ENCODE measurements around the gene CAMTA1.

Gene CAMTA1

DNA sequence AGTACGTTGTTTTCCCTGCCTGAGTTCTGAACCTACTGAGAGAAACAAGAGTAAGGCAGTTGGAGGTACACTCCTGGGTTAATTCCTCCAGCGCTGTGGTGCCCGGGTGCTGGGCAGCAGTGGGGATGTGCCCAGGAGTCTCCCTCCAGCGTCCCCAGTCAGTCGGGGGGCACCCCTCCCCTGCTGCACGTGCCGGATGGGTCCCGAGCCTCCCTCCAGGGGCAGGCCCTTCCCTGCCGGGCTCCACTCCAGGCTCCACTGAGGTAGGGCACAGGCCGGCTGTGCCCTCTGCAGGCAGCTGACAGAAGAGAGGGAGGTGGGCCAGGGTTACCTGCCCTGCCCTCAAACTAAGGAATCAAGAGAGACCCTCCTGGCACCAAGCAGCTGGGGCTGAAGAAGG lies 747.8 kb downstream of the CAMTA1 start:
- DNase-seq: no peak

DNA sequence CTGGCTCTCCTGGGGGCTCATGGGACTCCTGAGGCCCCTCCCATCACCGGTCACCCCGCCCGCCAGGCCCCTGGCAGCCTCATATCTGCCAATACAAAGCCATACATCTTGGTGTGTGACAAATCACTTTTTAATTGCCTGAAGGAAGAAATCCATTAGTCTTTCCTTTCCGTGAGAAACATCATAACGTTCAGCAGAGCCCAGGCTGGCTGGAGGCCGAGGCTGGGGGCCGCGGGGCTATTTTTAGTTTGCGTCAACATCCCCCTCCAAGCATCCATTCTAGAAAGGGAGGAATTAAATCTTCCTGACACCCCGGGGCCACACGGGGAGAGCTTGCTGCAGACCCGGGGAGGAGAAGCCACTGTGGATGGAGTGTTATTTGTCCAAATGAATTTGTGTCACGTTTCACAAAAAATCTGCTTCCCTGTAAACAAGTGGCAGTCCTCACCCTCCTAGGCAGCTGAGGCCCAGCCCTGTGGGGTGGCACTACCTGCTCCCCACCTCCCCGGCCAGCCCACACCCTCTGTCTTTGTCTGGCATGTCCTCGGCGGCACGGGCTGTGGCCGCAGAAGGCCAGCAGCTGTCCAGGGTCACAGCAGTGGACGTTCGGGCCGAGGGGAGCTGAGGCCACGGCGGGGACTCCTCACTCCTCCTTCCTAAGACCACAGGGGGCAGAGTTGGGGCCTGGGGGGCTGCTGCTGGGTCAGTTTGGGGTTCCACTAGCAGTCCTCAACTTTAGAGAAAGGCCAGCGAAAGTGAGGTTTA lies 749.0 kb downstream of the CAMTA1 start:
- no peak for DNase-seq

DNA sequence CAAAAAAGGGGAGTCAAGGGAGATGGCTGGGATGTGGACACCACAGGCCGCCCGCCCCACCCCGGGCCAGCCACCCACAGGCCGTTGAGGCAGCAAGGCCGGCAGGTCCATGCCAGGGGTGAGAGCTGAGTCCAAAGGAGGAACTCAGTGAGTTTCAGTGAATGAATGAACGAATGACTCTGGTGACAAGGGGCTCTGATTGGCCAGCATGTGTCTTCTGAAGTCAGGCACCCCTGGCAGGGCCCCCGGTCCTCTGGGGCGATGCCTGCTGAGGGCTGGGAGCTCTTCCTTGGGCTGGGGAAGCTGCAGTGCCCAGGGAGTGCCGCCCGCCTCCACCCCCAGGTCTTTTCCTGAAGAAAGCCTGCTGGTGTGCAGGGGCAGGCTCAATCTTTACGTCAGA lies 749.8 kb downstream of the CAMTA1 start:
- no peak for DNase-seq

DNA sequence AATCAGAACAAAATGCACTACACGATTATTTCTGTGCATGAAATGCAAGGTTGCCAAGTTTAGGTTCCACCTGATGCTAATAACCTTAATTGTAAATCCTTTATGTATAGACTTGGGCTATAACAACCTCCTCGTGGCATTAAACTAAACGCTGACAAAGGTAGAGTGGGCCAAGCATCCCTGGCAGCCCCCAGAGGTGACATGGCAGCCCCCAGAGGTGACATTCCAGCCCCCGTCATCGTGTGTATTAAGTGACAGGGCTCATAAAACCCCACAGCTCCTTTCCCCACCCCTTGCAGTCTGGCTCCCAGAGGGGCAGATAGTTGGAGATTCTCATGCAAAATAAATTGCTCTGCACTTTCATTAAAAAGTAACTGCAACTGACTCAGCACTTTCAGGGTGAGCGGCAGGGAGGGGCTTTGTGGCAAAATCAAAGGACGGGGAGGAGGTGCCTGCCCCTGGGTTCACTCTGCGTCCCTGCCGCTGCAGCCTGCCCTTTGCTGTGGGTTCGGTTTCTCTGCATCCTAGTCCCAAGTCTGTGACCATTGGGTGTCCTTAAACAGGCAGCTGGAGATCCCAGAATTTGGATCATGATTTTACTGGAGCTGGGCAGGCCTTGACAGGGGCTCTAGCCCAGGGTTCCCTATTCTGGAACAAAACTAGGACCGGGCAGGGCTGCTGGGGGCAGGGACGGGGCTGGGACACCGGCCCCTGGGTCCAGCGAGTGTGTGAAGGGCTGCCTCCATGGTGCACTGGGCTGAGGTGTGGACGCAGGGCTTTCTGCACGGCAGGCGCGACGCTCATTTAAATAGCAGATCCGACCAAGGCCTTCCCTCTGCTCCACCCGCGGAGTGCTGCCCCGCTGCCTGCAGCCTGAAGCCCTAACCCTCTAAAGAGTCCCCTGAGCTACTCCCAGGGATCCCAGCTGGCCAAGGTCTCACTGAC lies 751.0 kb downstream of the CAMTA1 start:
- DNase-seq: no peak

DNA sequence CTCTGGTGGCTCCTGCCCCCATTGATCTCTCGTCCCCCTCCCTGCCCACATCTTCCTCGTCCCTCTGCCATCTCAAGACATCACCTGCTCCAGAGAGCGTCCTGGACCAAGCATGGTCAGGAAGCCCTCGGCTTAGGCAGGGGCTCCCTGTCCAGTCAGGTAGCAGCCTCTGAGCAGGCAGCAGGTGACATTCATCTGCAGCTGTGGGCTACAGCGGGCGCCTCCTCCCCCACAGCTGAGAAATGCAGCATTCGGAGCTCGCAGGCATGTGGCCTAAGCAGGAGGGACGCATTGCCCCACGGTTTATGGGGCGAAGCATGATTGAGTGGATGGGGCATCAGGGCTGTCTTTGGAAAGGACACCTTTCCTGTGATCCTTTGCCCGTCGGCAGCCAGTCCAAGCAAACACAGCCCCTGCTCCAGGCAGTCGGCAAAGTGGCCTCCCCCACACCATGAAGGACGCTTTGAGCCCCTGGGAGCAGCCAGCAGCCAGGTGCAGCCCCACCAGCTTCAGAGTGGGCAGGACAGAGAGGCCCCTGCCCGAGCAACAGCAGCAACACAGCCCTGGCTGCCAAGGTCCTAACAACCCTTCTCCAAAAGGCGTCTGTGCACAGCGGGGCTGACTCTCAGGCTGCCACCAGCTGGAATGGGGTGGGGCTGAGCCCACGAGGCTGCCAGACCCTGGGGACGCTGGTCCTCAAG lies 751.8 kb downstream of the CAMTA1 start:
- DNase-seq: no peak

DNA sequence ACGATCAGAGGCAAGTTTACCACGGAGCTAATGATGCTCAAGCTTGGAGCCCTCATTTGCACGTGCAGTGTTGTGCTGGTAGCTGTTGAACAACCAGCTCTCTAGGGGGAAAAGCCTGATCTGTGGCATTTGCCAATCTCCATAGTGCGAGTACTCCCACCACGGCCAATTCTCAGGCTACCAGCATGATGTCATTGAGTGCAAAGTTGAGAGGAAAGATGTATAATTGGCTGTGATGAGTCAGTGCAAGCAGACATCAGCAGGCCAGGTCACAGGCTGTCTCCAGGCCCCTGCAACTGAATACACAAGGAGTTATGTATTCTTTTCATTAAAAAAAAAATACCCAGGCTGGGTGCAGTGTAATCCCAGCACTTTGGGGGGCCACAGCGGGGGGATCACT lies 752.8 kb downstream of the CAMTA1 start:
- DNase-seq: no peak

DNA sequence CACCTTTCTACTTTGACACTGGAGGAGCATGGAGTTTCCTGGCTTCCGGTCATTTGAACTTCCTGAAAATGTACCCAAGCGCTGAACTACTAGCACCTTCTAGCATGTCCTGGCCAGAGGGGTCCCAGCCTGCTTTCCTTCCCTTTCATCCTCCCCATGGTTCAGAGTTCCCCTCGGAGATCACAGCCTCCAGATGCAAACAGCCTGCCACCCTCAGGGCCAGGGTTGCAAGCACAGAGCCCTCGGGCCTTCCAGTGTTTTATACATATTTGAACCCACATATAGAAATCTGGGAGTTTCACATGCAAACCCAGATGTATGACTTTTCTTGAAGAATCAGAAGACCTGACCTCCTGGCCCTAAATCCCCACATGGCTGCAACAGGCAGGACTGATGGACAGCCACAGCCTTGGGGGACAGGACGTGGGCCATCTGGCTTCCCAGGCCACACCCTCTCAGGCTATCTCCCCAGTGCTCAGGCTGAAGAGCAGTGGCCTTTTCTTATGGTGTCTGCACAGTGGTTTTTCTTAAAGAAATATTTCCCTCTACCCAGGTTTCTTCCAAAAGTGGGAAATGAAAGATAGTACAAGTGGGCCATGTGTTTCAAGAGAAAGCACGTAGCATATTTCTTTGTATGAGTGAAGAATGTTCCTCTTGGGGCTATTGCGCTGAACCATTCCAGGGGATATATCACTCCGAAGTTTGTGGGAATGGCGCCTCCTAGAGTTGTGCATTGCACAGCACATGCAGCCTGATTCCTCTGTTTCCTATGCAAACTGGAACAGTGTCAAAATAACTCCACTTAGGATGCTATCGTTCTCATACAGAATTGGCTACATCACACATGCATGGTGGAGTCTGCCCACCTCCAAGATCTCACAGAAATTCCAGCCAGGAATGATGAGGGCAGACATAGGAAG lies 753.9 kb downstream of the CAMTA1 start:
- no peak for DNase-seq

DNA sequence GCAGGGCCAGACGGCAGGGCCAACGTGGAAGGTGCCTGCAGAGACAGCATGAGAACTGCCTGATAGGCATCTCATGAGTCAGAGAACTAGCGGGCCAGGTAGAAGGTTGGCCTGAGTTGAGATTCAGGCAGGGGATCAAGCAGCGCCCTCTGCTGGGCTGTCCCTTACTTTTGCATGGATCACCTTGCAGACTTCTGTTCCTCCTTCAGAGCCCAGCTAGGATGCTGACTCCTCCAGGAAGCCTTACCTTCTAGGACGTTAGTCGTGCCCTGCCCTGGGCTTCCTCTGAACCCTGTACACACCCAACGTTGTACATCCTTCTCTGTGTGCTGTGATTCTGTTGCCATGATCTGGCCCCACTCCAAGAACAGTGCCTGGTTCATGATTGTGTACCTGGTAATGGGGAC lies 754.5 kb downstream of the CAMTA1 start:
- DNase-seq: no peak

DNA sequence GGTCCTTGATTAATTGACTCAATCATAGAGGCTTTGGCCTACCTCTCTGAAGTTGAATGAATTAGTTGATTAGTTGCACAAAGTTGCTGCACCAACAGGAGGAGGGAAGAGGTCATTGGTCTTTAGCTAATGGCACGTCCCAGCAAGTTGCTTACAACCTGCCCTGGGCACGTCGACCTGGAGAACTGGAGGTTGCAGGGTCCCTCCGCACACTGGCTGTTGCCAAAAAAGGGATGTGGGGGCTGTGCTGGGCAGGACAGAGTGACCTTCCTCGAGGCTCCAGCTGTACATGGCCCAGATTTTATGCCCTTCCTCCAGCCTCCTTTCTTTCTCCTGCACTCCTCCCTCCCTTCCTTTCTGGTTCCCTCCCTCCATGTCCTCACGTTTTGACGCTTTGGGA lies 755.6 kb downstream of the CAMTA1 start:
- no peak for DNase-seq

DNA sequence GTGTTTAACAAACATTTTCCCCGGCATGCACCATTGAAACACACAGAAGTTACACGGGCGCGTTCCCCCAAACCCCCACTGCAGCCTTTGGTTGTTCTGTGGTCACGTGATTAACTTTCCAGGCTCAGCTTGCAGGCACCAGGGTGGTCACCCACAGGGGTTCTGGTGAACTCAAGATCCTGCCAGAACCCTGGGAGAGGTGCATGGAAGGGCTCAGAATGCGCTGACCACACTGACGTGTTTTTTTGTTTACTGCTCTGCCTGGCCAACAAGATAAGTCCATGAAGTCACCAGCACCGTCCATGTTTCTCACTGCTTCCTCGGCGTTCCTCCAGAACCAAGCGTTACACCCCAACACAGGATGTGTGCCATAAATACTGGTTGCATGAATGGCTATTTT lies 756.4 kb downstream of the CAMTA1 start:
- no peak for DNase-seq

DNA sequence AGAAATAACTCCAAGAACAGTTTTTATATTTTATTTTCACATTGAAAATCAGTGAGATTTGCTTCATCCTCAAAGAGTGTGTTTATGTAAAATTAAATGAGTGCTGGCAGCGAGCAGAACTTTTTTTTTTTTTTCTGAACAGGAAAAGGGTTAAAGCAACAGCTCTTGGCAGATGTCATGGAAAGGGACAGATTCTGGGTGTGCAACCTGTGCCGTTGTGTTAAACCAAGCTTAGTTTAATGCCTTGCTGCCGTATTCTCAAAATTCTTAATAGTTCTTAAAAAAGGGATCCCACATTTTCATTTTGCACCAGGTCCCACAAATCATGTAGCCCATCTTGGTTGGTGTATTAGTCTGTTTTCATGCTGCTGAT lies 758.5 kb downstream of the CAMTA1 start:
- DNase-seq: no peak

DNA sequence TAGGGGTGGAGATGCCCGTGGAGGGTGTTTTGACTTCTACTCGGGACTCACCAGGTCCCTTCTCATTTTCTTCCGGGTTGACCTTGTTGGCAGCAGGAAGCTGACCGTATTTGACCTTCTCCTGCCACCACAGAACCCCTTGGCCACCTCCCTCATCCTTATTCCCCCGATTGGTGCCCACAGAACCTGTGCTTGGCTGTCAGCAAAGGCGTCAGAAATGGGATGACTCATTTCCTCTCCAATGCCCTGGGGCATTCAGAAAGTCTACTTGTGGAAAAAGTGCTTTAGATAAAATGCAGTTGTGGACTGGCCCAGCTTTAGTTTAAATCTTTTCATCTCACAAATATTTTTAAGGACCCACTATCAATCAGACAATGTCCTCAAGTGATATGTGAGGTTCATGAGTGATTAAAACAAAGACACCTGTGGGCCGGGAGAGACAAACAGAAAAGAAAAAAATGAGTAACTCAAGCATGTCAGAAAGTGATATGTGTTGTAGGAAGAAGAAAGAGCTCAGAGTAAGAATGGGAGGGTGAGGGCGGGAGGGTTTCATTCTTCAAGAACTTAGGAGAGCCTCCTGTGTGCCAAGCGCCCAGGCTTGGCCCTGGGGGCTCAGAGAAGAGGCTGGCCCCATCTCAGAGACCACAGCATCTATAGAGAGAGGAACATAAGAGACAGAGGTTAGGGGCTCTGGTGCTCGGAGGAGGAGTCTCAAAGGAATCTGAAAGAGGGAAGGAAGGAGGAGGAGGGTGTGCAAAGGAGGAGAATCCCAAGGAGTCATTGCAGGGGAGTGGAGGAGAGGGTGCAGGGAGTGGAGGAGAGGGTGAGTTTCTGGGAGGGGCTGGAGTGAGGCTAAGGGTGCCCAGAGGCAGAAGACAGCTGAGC lies 764.3 kb downstream of the CAMTA1 start:
- no peak for DNase-seq

DNA sequence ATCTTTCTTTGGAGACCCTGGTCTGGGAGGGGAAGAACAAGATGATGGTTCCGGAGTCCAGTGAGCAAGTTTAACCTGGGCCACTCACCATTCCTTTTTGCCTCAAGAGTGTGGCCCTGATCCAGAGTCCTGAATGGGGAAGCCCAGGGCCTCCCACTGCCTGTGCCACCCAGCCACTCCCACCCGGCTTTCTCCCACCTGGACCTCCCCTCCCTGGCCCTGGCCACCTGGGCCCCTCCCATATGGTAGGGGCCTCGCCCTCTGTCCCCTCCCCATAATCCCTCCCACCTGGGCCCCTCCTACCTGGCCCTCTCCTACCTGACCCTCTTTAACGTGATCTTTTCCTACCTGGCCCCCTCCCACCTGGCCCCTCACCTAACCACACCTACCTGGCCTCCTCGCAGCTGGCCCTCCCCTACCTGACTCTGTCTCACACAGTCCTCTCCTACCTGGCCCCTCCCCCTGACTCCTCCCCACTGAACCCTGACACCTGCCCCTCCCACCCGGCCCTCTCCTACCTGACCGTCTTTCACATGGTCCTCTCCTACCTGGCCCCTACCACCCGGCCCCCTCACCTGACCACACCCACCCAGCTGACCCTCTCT lies 765.1 kb downstream of the CAMTA1 start:
- no peak for DNase-seq

DNA sequence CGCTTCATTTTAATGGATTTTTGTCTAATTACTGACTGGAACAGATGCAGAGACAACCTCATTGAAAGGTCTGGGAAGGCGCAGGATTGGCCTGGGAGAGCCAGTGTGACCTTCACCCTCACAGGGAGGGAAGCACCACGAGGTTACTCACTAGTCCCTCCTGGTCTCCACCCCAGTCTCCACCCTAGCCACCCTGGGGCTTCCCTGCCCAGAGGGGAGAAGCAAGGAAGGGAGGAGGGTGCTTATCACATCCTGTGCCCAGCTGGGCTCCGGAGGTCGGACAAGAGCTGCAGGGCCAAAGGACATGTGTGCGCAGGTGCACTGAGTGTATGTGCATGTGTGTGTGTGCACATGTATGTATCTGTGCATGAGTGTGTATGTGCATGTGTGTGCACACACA lies 765.7 kb downstream of the CAMTA1 start:
- no peak for DNase-seq

DNA sequence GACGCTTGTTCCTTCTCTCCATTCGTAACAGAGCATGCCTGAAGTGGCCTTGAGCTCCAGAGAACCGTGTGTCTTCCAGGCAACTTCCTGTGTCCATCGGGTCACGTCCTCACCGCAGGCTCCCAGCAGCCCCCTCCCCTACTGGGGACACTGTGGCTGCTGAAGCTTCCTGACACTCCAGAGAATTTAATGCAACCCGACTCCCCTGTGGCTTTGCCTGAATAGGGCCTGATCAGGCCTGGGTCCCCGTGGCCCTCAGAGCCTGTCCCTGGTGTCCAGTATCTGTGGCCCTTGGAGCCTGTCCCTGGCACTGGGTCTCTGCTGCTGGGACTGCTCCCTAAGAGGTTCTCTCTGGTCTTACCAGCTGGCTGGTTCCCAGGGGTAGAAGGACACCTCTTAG lies 766.2 kb downstream of the CAMTA1 start:
- DNase-seq: no peak

DNA sequence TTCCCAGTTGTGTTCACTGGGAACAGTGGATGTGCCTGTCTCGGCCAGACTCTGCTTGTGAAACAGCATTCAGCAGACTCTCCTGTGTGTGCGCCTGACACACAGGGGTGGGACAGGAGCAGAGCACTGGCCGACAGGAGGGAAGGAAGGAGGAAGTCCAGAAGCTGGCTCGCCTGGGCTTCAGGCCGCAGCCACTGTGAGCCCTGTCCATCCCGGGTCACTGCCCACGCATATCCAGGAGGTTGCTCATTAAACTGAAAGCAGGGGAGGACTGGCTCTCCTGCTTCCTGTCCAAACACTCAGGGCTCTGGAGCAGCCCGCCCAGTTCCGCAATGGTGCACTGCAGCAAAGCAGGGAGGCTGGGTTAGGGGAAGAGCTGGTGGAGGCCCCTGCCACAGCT lies 767.1 kb downstream of the CAMTA1 start:
- DNase-seq: no peak

DNA sequence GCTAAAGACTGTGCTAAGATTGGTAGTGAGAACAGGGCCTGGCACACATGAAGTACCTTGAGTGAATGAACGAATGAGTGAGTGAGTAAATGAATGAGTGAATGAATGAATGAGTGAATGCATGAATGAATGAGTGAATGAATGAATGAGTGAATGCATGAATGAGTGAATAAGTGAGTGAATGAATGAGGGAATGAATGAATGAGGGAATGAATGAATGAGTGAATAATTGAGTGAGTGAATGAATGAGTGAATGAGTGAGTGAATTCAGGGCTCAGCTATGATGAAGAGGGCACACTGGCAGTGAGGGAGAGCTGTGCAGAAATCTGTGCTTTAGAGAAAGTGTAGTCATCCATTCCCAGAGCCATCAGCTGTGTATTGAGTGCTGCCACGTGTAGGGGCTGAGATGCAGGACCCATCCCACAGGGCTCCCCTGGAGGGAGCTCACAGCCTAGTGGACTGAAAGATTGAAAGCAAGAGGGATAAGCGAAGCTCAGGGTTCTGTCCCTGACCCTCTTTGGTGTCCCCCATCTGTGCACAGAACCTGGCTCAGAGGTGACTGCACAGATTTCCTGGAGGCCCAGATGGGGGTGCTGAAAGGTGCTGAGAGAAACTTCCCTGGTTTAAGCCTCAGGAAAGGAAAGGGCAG lies 767.9 kb downstream of the CAMTA1 start:
- DNase-seq: no peak

DNA sequence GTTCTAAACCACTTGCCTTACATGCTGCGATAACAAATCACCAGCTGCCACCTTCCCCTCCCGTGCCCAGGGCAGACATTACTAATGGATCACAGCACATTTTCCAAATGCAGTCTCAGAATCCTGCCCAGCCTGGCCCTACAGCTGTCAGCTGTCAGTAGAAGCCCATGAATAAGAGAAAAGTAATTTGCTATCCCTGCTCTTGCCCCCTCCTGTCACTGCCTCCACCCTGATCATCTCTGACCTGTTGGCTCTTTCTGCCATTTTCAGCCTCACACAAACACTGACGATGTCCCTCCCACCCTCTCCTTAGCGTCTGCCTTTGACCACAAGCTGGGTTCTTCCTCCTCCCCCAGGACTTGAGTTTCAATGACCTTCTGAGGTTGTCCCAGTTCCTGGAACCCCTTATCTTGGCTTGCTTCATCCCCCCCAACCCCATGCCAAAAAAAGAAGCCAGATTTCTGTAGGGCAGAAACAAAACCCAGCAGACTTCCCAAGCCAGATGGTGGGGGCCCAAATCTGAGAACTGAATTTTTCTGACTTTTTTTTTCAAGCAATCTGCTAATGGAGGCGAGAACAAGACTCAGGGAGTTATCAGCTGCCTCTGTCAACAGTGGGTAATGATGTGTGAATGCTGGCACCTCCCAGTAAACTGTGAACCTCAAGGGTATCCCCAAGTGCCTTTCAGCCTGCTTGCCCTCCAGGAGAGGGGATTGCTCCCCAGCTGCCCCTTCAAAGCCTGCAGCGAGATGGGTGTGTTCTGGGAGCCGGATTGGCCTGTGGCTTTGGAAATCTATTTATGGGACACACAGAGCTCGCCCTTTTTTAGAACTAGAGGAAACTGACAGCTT lies 769.4 kb downstream of the CAMTA1 start:
- DNase-seq: no peak

DNA sequence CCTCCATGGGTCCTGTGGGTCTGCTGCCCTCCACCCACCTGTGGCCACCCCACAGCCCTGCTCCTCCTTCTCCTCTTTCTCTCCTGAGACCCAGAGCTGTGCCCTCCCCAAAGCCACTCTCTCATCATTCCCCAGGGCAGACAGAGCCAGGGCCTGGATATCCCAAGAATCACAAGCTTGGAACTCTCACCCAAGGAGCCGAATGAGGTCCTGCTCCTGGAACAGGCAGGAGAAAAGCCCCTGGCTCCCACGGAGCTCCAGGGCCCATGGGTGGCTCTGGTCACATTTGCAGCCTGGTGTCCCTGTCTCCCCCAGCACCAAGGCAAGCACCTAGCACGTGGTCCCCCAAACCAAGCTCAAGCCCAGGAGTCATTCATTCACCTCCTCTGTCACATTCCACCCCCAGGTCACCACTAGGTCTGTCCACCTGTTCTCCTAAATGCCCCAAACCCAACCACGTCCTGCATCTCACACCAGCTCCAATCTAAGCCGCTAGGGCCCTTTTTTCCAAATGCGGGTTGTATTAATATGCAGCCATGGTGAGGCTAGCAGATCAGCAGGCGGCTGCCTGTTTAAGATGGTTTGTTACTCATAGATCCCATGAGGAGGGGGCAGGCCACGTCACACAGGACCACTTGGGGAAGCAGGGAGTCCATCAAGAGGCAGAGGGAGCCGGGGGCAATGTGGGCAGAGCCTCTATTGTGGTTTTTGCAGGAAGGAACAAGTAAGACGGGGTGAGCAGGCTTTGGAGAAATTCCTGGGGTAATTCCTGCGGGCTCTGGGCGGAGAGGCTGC lies 770.3 kb downstream of the CAMTA1 start:
- no peak for DNase-seq
